ENCODE measurements around the gene ACAP2. TPM values are rescaled to one million over a fixed set of nuclear protein-coding genes. Genes with fewer than 3 reads are reported as not detected.

Gene ACAP2
- total RNA-seq: 10 to 100 TPM; 71.3 to 91.9 TPM

GRCh38 chr3:195442573-195443390 lies at the start of gene ACAP2:
Gene ACAP2, minus strand, starts transcription at chr3:195443020. Its CDS starts 173 bp downstream, at chr3:195442847.

GRCh38 chr3:195270817-195271409 lies 171.9 kb downstream of the ACAP2 start, which contains the start of gene XXYLT1:
Gene XXYLT1, minus strand, starts transcription at chr3:195271159. Its CDS starts 101 bp downstream, at chr3:195271058.

Small RNA genes lying within 50 kb of the gene (small RNA-seq; reads per million reads assigned to genes)
- 0 reads per million in 2 donors for gene RF00019

Other genes with a start within 250 kb of the ACAP2 start
- gene XXYLT1, start 171.9 kb downstream of the ACAP2 start, total RNA-seq: 10 to 100 TPM; 18.0 to 20.3 TPM
- 10 to 100 TPM; 47.8 to 56.6 TPM for gene PPP1R2, start 100.3 kb upstream of the ACAP2 start, total RNA-seq
- gene APOD, start 140.9 kb upstream of the ACAP2 start, total RNA-seq: 100 to 1,000 TPM in 1 of 2 donors, 10 to 100 TPM in 1; 26.6 to 162 TPM

Measured in melanocyte of skin (primary cell).